B cell (primary cell): Measurements from ENCODE around the gene GOSR2.

Source experiments
- EZH2 ChIP-seq: IDR thresholded peaks from 2 replicates; pipeline ENCODE4 v1.6.1; 2012; ENCODE audit warnings: borderline replicate concordance, low read depth, mild to moderate bottlenecking, moderate library complexity, low read length; ENCODE audit not compliant: insufficient read depth, poor library complexity, severe bottlenecking
- TF ChIP-seq, protein P1 (sequence below): fragments of 200-600 bp; IDR thresholded peaks from one replicate; pipeline ENCODE4 v1.8.0; 2022; ENCODE audit warnings: antibody characterized with exemption, mild to moderate bottlenecking

GRCh38 chr17:46968224-46968834, 45.4 kb downstream of the GOSR2 start:
- TF ChIP-seq, protein P1, sequence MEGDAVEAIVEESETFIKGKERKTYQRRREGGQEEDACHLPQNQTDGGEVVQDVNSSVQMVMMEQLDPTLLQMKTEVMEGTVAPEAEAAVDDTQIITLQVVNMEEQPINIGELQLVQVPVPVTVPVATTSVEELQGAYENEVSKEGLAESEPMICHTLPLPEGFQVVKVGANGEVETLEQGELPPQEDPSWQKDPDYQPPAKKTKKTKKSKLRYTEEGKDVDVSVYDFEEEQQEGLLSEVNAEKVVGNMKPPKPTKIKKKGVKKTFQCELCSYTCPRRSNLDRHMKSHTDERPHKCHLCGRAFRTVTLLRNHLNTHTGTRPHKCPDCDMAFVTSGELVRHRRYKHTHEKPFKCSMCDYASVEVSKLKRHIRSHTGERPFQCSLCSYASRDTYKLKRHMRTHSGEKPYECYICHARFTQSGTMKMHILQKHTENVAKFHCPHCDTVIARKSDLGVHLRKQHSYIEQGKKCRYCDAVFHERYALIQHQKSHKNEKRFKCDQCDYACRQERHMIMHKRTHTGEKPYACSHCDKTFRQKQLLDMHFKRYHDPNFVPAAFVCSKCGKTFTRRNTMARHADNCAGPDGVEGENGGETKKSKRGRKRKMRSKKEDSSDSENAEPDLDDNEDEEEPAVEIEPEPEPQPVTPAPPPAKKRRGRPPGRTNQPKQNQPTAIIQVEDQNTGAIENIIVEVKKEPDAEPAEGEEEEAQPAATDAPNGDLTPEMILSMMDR: no peak
- TF ChIP-seq EZH2: no peak
